Naive thymus-derived CD4-positive, alpha-beta T cell (primary cell): Measurements from ENCODE around the gene ATP2A3. TPM values are rescaled to one million over a fixed set of nuclear protein-coding genes. Genes with fewer than 3 reads are reported as not detected.

Experiments
- ATAC-seq: fragments of 150-1000 bp; cut with Tn5 transposase; 2 replicates; pipeline ENCODE4 v1.10.0; 2021; ENCODE audit warnings: mild to moderate bottlenecking, moderate library complexity
- CTCF ChIA-PET: fragments of 350-600 bp; sonication (Branson Sonifier 250); formaldehyde crosslinking; loops from one replicate; lab custom pipeline; 2021; ENCODE audit warnings: antibody characterized with exemption; lab: Charles Lee
- POLR2A ChIA-PET: fragments of 350-600 bp; sonication (Branson Sonifier 250); formaldehyde crosslinking; loops from one replicate; lab custom pipeline; 2021; ENCODE audit warnings: antibody characterized with exemption, inconsistent platforms; lab: Charles Lee
- DNase-seq, 9 donors: peaks; one replicate each; pipeline versions ENCODE4 v3.0.0 to v3.0.0-alpha.2; 2020 to 2022; ENCODE audit warnings: mixed read lengths in 1 of 9
- H3K27ac ChIP-seq: one replicate; pipeline ENCODE4 v1.7.0; 2013; ENCODE audit warnings: mild to moderate bottlenecking, low read depth, low read length, moderate library complexity
- H3K27me3 ChIP-seq, 2 donors: one replicate each; pipeline ENCODE4 v1.7.0; 2013; ENCODE audit warnings: low read length in 2 of 2, mild to moderate bottlenecking in 2 of 2, moderate library complexity in 2 of 2; ENCODE audit not compliant: control insufficient read depth in 2 of 2, insufficient read depth in 2 of 2
- H3K36me3 ChIP-seq, 3 experiments: 1 replicate in 2 of 3; 2 replicates in 1 of 3; pipeline ENCODE4 v1.7.0; 2013; ENCODE audit warnings: low read length in 3 of 3, mild to moderate bottlenecking in 3 of 3, moderate library complexity in 1 of 3; ENCODE audit not compliant: insufficient read depth in 3 of 3, control insufficient read depth in 2 of 3
- H3K4me1 ChIP-seq, 2 donors: one replicate each; pipeline ENCODE4 v1.7.0; 2013; ENCODE audit warnings: low read length in 2 of 2, mild to moderate bottlenecking in 2 of 2, moderate library complexity in 1 of 2; ENCODE audit not compliant: control insufficient read depth in 2 of 2, insufficient read depth in 2 of 2
- H3K4me3 ChIP-seq: 2 replicates; pipeline ENCODE4 v1.7.0; 2013; ENCODE audit warnings: mild to moderate bottlenecking, low read length
- H3K9me3 ChIP-seq, 3 experiments: 1 replicate in 2 of 3; 2 replicates in 1 of 3; pipeline ENCODE4 v1.7.0; 2013; ENCODE audit warnings: low read length in 3 of 3; ENCODE audit not compliant: control insufficient read depth in 2 of 3
- H3K27ac Mint-ChIP-seq, 9 donors: one replicate each; pipeline ENCODE4 v1.8.0; 2020 to 2022; ENCODE audit warnings: mixed read lengths in 9 of 9, mild to moderate bottlenecking in 8 of 9, moderate library complexity in 5 of 9, inconsistent platforms in 2 of 9
- H3K27me3 Mint-ChIP-seq, 5 donors: one replicate each; pipeline ENCODE4 v1.8.0; 2021 to 2022; ENCODE audit warnings: mixed read lengths in 5 of 5, mild to moderate bottlenecking in 1 of 5
- H3K36me3 Mint-ChIP-seq, 5 donors: one replicate each; pipeline ENCODE4 v1.8.0; 2020 to 2022; ENCODE audit warnings: mixed read lengths in 5 of 5, mild to moderate bottlenecking in 3 of 5, inconsistent platforms in 1 of 5
- H3K4me1 Mint-ChIP-seq, 7 donors: one replicate each; pipeline ENCODE4 v1.8.0; 2020 to 2022; ENCODE audit warnings: mixed read lengths in 7 of 7, mild to moderate bottlenecking in 3 of 7, inconsistent platforms in 1 of 7
- H3K4me3 Mint-ChIP-seq, 10 donors: one replicate each; pipeline ENCODE4 v1.8.0; 2020 to 2022; ENCODE audit warnings: mild to moderate bottlenecking in 10 of 10, mixed read lengths in 10 of 10, moderate library complexity in 6 of 10, inconsistent platforms in 2 of 10
- H3K9me3 Mint-ChIP-seq, 11 donors: one replicate each; pipeline ENCODE4 v1.8.0; 2020 to 2022; ENCODE audit warnings: mixed read lengths in 11 of 11, mild to moderate bottlenecking in 4 of 11, inconsistent platforms in 1 of 11, moderate library complexity in 1 of 11
- intact Hi-C, 2 donors: fragments of 100-400 bp; cut with micrococcal nuclease; formaldehyde crosslinking; loops; one replicate each; pipeline ENCODE4 v1.15.1; 2023
- polyA plus RNA-seq, 2 donors: library from polyadenylated mRNA; unstranded; fragments of 300-500 nt; fragmentation: Illumina TruSeq; gene quantifications; one replicate each; pipeline ENCODE4 v1.2.3, GENCODE V29; 2021
- total RNA-seq, 6 experiments: library from RNA in 5 of 6; stranded (reverse) in 5 of 6; gene quantifications; 1 replicate in 5 of 6; 2 replicates in 1 of 6; pipeline ENCODE4 v1.2.3 and lab custom pipeline; 2021 to 2026

ATP2A3 gene
- total and polyA plus RNA-seq, 7 experiments from 2014 or later, result 46.6 to 260 (median 157) TPM

GRCh38 chr17:3956327-3956957, 7.8 kb downstream of the ATP2A3 start:
- Mint-ChIP-seq H3K9me3 (no peaks in the 10 kb centered on the region), H3K36me3 (peaks cover 0 to 12% (median 0%) of the 10 kb centered on the region in 5 donors), H3K27me3 (no peaks in the 10 kb centered on the region), H3K4me1 (peaks cover 36 to 53% (median 48%) of the 10 kb centered on the region in 7 donors), H3K27ac (peak overlapping the region in 8 of 9 donors; percentile 45 to 88 (median 84)), H3K4me3 (peak overlapping the region in 9 of 10 donors; percentile 1 to 64 (median 44))
- POLR2A ChIA-PET, result no interaction called here
- H3K27ac ChIP-seq, result peak overlapping the region; percentile 33
- peaks cover 0 to 74% (median 7%) of the 10 kb centered on the region in 3 experiments for H3K36me3 ChIP-seq
- no peak overlapping the region for H3K4me3 ChIP-seq
- DNase-seq (no peak), ATAC-seq (no peak)
- no peaks in the 10 kb centered on the region for H3K9me3 ChIP-seq
- peaks cover 24 to 38% of the 10 kb centered on the region in 2 donors for H3K4me1 ChIP-seq
- intact Hi-C loops, result no loop called here
- H3K27me3 ChIP-seq, result no peaks in the 10 kb centered on the region
- CTCF ChIA-PET, result interaction anchor here (0.6 to 1.1 kb wide), 2 partner anchors 9 to 42 kb away, joined by 3 read pairs; no protein-coding TSS in a partner anchor

GRCh38 chr17:3955673-3955988, 8.6 kb downstream of the ATP2A3 start:
- no peaks in the 10 kb centered on the region for H3K9me3 Mint-ChIP-seq
- CTCF ChIA-PET, result interaction anchor here (0.6 kb wide), 1 partner anchor 14 kb away, joined by 3 read pairs; no protein-coding TSS in a partner anchor
- H3K36me3 Mint-ChIP-seq, result peaks cover 0 to 9% (median 0%) of the 10 kb centered on the region in 5 donors
- Histone ChIP-seq H3K27me3 (no peaks in the 10 kb centered on the region), H3K36me3 (peaks cover 1 to 78% (median 7%) of the 10 kb centered on the region in 3 experiments), H3K27ac (no peak overlapping the region), H3K4me1 (peaks cover 16 to 30% of the 10 kb centered on the region in 2 donors), H3K9me3 (no peaks in the 10 kb centered on the region), H3K4me3 (no peak overlapping the region)
- peaks cover 29 to 45% (median 41%) of the 10 kb centered on the region in 7 donors for H3K4me1 Mint-ChIP-seq
- intact Hi-C loops, result no loop called here
- DNase-seq (no peak), ATAC-seq (no peak)
- POLR2A ChIA-PET, result no interaction called here
- H3K4me3 Mint-ChIP-seq, result no peak overlapping the region
- peak overlapping the region in 4 of 9 donors; percentile 32 to 62 (median 49) for H3K27ac Mint-ChIP-seq
- H3K27me3 Mint-ChIP-seq, result no peaks in the 10 kb centered on the region

GRCh38 chr17:3954976-3955672, 9.1 kb downstream of the ATP2A3 start:
- Histone ChIP-seq H3K9me3 (no peaks in the 10 kb centered on the region), H3K4me1 (peaks cover 11 to 25% of the 10 kb centered on the region in 2 donors), H3K36me3 (peaks cover 6 to 78% (median 7%) of the 10 kb centered on the region in 3 experiments), H3K27me3 (no peaks in the 10 kb centered on the region), H3K27ac (peak overlapping the region; percentile 14), H3K4me3 (no peak overlapping the region)
- DNase-seq (no peak), ATAC-seq (no peak)
- CTCF ChIA-PET, result interaction anchor here (0.6 kb wide), 1 partner anchor 13 kb away, joined by 3 read pairs; no protein-coding TSS in a partner anchor
- POLR2A ChIA-PET, result no interaction called here
- peaks cover 0 to 8% (median 0%) of the 10 kb centered on the region in 5 donors for H3K36me3 Mint-ChIP-seq
- H3K27me3 Mint-ChIP-seq, result no peaks in the 10 kb centered on the region
- H3K4me3 Mint-ChIP-seq, result no peak overlapping the region
- H3K4me1 Mint-ChIP-seq, result peaks cover 24 to 40% (median 36%) of the 10 kb centered on the region in 7 donors
- peak overlapping the region in 6 of 9 donors; percentile 46 to 62 (median 53) for H3K27ac Mint-ChIP-seq
- no peaks in the 10 kb centered on the region for H3K9me3 Mint-ChIP-seq
- intact Hi-C loops, result no loop called here

- Mint-ChIP-seq H3K27me3 (no peaks in the 10 kb centered on the region), H3K9me3 (no peaks in the 10 kb centered on the region), H3K4me1 (peaks cover 18 to 30% (median 28%) of the 10 kb centered on the region in 7 donors), H3K36me3 (peaks cover 0 to 12% (median 5%) of the 10 kb centered on the region in 5 donors), H3K4me3 (no peak overlapping the region), H3K27ac (no peak overlapping the region)
- no peak for ATAC-seq
- Histone ChIP-seq H3K4me1 (peaks cover under 1 to 14% of the 10 kb centered on the region in 2 donors), H3K36me3 (peaks cover 6 to 80% (median 11%) of the 10 kb centered on the region in 3 experiments), H3K27me3 (no peaks in the 10 kb centered on the region), H3K4me3 (no peak overlapping the region), H3K9me3 (no peaks in the 10 kb centered on the region), H3K27ac (no peak overlapping the region)
- POLR2A ChIA-PET, result interaction anchor here (1.1 kb wide), 2 partner anchors 9 to 22 kb away, joined by 3 to 4 read pairs; partner anchors contain the start of gene ATP2A3
- no peak for DNase-seq
- CTCF ChIA-PET, result interaction anchor here (1.5 kb wide), 1 partner anchor 11 kb away, joined by 3 read pairs; no protein-coding TSS in a partner anchor
- intact Hi-C loops, result no loop called here
These were observed 10.2 kb downstream of the ATP2A3 start for GRCh38 chr17:3954086-3954485.

GRCh38 chr17:3953542-3953941, 10.7 kb downstream of the ATP2A3 start:
- POLR2A ChIA-PET, result interaction anchor here (0.8 to 1.1 kb wide), 3 partner anchors 10 to 21 kb away, joined by 3 to 4 read pairs (median 4); partner anchors contain the start of gene ATP2A3
- Mint-ChIP-seq H3K36me3 (peaks cover 0 to 13% (median 6%) of the 10 kb centered on the region in 5 donors), H3K27ac (no peak overlapping the region), H3K9me3 (no peaks in the 10 kb centered on the region), H3K4me1 (peaks cover 17 to 28% (median 26%) of the 10 kb centered on the region in 7 donors), H3K27me3 (no peaks in the 10 kb centered on the region), H3K4me3 (no peak overlapping the region)
- ATAC-seq, result no peak
- CTCF ChIA-PET, result interaction anchor here (1.5 kb wide), 1 partner anchor 12 kb away, joined by 3 read pairs; no protein-coding TSS in a partner anchor
- DNase-seq, result no peak
- peaks cover 0 to 14% of the 10 kb centered on the region in 2 donors for H3K4me1 ChIP-seq
- intact Hi-C loops, result no loop called here
- H3K27me3 ChIP-seq, result no peaks in the 10 kb centered on the region
- no peak overlapping the region for H3K4me3 ChIP-seq
- no peaks in the 10 kb centered on the region for H3K9me3 ChIP-seq
- H3K27ac ChIP-seq, result no peak overlapping the region
- peaks cover 6 to 84% (median 12%) of the 10 kb centered on the region in 3 experiments for H3K36me3 ChIP-seq

GRCh38 chr17:3952186-3952585, 12.1 kb downstream of the ATP2A3 start:
- peaks cover 4 to 11% (median 8%) of the 10 kb centered on the region in 5 donors for H3K36me3 Mint-ChIP-seq
- H3K27ac ChIP-seq, result no peak overlapping the region
- no peak overlapping the region for H3K4me3 Mint-ChIP-seq
- H3K9me3 Mint-ChIP-seq, result no peaks in the 10 kb centered on the region
- peaks cover 6 to 86% (median 18%) of the 10 kb centered on the region in 3 experiments for H3K36me3 ChIP-seq
- no peaks in the 10 kb centered on the region for H3K27me3 Mint-ChIP-seq
- DNase-seq, result no peak
- POLR2A ChIA-PET, result interaction anchor here (1.2 kb wide), 1 partner anchor 17 kb away, joined by 3 read pairs; no protein-coding TSS in a partner anchor
- H3K27ac Mint-ChIP-seq, result peak overlapping the region in 2 of 9 donors; percentile 52 to 75
- intact Hi-C loops, result no loop called here
- H3K9me3 ChIP-seq, result no peaks in the 10 kb centered on the region
- H3K4me1 Mint-ChIP-seq, result peaks cover 9 to 22% (median 14%) of the 10 kb centered on the region in 7 donors
- no peak for ATAC-seq
- peaks cover 0 to 7% of the 10 kb centered on the region in 2 donors for H3K4me1 ChIP-seq
- H3K4me3 ChIP-seq, result no peak overlapping the region
- H3K27me3 ChIP-seq, result no peaks in the 10 kb centered on the region
- CTCF ChIA-PET, result no interaction called here
